Type B pancreatic cell (in vitro differentiated cells): ENCODE results near the gene PTPRM. TPM values are rescaled to one million over a fixed set of nuclear protein-coding genes. Genes with fewer than 3 reads are reported as not detected.

Experiments used
- DNase-seq: peaks from one replicate; pipeline ENCODE4 v3.0.0; 2021; ENCODE audit warnings: mixed read lengths; ENCODE audit not compliant: unreplicated experiment; ENCODE audit errors: extremely low spot score
- H3K27ac Mint-ChIP-seq: 2 replicates; pipeline ENCODE4 v1.8.0; 2021; ENCODE audit warnings: mild to moderate bottlenecking, mixed read lengths
- H3K27me3 Mint-ChIP-seq: 2 replicates; pipeline ENCODE4 v1.8.0; 2021; ENCODE audit warnings: mixed read lengths
- H3K36me3 Mint-ChIP-seq: 2 replicates; pipeline ENCODE4 v1.8.0; 2021; ENCODE audit warnings: mixed read lengths
- H3K4me1 Mint-ChIP-seq: one replicate; pipeline ENCODE4 v1.8.0; 2021; ENCODE audit warnings: mixed read lengths; ENCODE audit not compliant: unreplicated experiment
- H3K4me3 Mint-ChIP-seq: 2 replicates; pipeline ENCODE4 v1.8.0; 2021; ENCODE audit warnings: mild to moderate bottlenecking, mixed read lengths
- H3K9me3 Mint-ChIP-seq: 2 replicates; pipeline ENCODE4 v1.8.0; 2021; ENCODE audit warnings: mixed read lengths
- total RNA-seq: library from RNA; stranded (reverse); gene quantifications from 2 replicates; pipeline ENCODE4 v1.2.1, GENCODE V29; 2021; ENCODE audit warnings: low replicate concordance
- TF ChIP-seq, protein P1 (sequence below): fragments of 200-600 bp; sonication (generic); conservative IDR thresholded peaks from 2 replicates; pipeline ENCODE4 v1.5.0; 2021; ENCODE audit warnings: antibody characterized with exemption, mild to moderate bottlenecking

PTPRM gene
- total RNA-seq, 1 donor from 2014 or later = 18.6 TPM

DNA sequence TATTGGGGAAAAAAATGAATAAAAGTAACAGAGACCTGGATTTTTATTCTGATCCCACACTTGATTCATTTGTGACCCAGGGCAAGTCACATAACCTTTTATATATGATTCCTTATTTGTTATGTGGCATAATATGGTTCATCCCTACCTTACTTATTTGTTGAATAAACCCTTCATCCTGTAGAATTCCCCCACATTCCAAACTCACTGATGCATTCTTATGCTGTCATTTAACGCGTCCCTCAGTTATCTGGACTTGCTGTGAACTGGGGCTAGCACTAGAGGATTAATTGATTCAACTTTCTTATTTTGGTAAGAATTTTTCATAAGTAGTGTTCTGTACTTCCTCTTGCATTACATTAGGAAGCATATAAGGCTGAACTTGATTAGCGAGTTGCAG lies 657.5 kb downstream of the PTPRM start:
- Mint-ChIP-seq H3K9me3 (peaks cover 7% of the 10 kb centered on the region), H3K27ac (no peak overlapping the region), H3K27me3 (no peaks in the 10 kb centered on the region), H3K4me3 (no peak overlapping the region), H3K4me1 (peaks cover 6% of the 10 kb centered on the region), H3K36me3 (no peaks in the 10 kb centered on the region)
- DNase-seq = no peak
- TF ChIP-seq, protein P1, sequence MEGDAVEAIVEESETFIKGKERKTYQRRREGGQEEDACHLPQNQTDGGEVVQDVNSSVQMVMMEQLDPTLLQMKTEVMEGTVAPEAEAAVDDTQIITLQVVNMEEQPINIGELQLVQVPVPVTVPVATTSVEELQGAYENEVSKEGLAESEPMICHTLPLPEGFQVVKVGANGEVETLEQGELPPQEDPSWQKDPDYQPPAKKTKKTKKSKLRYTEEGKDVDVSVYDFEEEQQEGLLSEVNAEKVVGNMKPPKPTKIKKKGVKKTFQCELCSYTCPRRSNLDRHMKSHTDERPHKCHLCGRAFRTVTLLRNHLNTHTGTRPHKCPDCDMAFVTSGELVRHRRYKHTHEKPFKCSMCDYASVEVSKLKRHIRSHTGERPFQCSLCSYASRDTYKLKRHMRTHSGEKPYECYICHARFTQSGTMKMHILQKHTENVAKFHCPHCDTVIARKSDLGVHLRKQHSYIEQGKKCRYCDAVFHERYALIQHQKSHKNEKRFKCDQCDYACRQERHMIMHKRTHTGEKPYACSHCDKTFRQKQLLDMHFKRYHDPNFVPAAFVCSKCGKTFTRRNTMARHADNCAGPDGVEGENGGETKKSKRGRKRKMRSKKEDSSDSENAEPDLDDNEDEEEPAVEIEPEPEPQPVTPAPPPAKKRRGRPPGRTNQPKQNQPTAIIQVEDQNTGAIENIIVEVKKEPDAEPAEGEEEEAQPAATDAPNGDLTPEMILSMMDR = no peak

DNA sequence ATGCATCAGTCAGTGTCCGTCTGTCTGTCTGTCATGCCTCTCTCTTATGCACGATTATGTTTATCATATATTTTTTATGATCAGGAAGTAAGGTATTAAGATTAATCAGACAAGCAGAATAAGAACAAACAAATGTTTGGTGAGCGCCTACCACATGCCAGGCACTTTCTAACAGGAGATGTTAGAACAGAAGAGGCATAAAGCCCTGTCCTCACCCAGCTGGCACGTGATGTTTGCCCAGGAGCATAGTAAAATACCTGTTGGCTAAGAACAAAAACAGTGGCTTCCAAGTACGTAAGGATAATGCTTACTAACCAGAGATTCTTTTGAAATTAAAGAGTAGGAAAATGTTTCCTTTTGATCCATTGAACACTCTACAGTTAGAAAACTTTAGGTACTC lies 661.9 kb downstream of the PTPRM start:
- no peak for DNase-seq
- Mint-ChIP-seq H3K36me3 (no peaks in the 10 kb centered on the region), H3K27me3 (no peaks in the 10 kb centered on the region), H3K4me1 (no peaks in the 10 kb centered on the region), H3K4me3 (no peak overlapping the region), H3K9me3 (peaks cover 7% of the 10 kb centered on the region), H3K27ac (no peak overlapping the region)
- TF ChIP-seq, protein P1 = no peak

DNA sequence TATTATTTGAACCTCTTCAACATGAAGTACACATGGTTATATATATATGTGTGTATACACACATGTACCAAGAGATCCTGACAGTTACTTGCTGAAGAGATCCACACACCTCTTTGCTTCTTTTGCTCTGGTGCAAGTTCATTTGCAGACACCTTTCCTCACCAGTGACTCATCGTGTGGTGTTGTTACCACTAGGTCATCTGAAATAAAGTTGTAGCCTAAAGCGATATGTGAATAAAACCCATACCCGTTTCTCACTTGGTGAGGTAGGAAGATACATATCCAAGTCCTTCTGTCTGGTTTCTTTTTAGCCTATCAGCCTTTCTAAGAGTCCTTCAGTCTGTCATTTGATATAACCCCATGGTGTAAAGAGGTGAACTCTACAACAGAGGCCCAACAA lies 662.7 kb downstream of the PTPRM start:
- Mint-ChIP-seq H3K27me3 (no peaks in the 10 kb centered on the region), H3K27ac (no peak overlapping the region), H3K36me3 (no peaks in the 10 kb centered on the region), H3K4me1 (no peaks in the 10 kb centered on the region), H3K9me3 (peaks cover 7% of the 10 kb centered on the region), H3K4me3 (no peak overlapping the region)
- no peak for DNase-seq
- TF ChIP-seq, protein P1 = no peak

DNA sequence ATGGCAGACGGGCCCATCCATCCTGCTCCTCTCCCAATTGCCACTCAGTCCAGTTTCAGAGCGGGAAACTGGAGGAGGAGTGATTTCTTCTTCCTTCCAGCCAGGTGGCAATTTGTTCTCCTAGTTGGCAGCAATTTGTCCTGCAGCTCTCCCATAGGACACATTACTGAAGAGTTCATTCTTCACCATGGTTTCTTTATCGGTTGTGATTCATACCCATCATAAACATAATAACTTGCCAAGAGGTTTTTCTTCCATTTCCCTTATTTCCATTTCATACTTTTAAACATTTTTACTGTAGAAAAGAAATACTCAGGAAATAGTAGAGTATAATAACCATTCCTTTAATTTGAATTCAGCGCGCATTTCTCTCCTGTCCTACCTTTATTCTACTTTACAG lies 664.2 kb downstream of the PTPRM start:
- Mint-ChIP-seq H3K4me3 (no peak overlapping the region), H3K27me3 (no peaks in the 10 kb centered on the region), H3K9me3 (peaks cover 7% of the 10 kb centered on the region), H3K27ac (no peak overlapping the region), H3K4me1 (no peaks in the 10 kb centered on the region), H3K36me3 (no peaks in the 10 kb centered on the region)
- TF ChIP-seq, protein P1 = no peak
- no peak for DNase-seq

DNA sequence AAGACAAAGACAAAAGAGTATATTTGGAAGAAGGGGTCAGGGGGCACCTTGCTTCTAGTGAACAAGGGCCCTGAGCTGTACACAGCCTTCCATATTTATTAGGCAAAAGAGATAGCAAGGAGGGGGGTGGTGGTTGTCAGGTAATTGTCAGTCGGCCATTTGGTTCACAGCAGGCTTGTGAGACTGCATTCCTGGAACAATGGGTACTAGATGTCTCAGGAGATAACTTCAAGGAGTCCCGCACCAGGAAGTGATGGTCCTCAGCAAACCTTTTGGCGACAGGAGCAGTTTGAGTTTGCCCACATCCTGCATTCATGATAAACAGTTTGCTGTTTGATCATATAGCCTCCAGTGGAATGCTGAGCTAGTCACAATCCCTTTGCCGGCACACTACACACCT lies 665.7 kb downstream of the PTPRM start:
- Mint-ChIP-seq H3K4me1 (no peaks in the 10 kb centered on the region), H3K9me3 (peaks cover 1% of the 10 kb centered on the region), H3K27ac (no peak overlapping the region), H3K27me3 (no peaks in the 10 kb centered on the region), H3K4me3 (no peak overlapping the region), H3K36me3 (no peaks in the 10 kb centered on the region)
- TF ChIP-seq, protein P1 = no peak
- DNase-seq = no peak

DNA sequence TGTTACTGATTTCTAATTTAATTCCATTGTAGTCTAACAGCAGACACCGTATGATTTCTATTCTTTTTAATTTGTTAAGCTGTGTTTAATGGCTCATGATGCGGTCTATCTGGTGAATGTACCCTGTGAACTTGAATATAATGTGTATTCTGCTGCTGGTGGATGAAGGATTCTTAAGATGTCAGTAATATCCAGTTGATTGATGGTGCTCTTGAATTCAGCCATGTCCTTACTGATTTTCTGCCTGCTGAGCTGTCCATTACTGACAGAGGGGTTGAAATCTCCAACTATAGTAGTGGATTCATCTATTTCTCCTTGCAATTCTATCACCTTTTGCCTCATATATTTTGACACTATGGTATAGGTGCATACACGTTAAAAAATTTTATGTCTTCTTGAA lies 668.8 kb downstream of the PTPRM start:
- no peaks in the 10 kb centered on the region for H3K27me3 Mint-ChIP-seq
- TF ChIP-seq, protein P1 = no peak
- no peaks in the 10 kb centered on the region for H3K9me3 Mint-ChIP-seq
- H3K27ac Mint-ChIP-seq = no peak overlapping the region
- H3K4me1 Mint-ChIP-seq = no peaks in the 10 kb centered on the region
- H3K4me3 Mint-ChIP-seq = no peak overlapping the region
- no peak for DNase-seq
- no peaks in the 10 kb centered on the region for H3K36me3 Mint-ChIP-seq
